ENCODE data around the gene GOLT1A.

Gene GOLT1A

DNA sequence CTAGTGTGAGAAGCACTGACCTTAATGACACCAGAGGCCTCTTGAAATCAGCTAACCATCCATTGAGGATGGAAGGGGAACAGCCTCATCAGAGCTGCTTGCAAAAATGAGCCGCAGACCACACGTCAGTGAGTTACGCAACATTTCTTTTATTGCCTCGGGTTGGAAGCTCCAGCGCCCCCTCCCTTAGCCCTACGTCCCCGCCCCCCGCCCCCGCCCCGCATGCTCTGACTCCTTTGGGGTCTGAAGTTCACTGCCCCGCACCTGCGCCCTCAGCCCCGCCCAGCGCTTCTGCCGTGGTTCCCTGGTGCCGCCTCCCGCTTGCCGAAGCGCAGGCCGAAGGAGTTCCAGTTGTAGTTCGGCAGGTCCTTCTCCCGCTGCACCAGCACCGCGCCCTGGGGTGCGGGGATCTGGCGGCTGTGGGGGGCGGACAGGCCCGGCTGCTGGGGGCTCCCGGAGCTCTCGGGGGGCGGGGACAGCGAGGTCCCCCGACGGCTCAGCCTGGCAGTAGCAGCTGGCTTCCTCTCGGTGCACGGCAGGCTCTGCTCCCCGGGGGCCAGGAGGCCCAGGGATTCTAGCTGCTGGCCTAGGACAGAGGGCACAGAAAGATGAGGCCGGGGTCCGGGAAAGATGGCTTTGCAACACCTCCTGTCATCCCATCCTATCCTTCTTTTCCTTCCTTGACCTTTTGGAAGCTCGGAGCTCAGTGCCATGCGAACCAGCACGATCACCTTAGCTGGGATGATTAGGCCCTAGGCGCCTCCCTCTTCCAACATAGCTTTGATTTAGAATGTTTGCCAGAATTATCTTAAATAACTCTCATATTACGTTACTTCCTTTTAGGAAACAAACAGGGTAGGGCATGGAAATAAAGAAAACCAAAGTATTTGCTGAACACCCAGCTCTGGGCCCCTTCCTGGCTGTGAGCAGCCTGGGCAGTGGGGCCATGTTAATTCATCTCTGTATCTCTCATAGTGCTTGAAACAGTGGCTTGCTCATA is 23.3 kb downstream of the GOLT1A start:
- no peak overlapping the region for H3K27ac ChIP-seq
- TF ChIP-seq ZFX (IDR thresholded peaks at IDR 0.05; ENCODE audit: borderline replicate concordance): no peak
- TF ChIP-seq, protein P1, sequence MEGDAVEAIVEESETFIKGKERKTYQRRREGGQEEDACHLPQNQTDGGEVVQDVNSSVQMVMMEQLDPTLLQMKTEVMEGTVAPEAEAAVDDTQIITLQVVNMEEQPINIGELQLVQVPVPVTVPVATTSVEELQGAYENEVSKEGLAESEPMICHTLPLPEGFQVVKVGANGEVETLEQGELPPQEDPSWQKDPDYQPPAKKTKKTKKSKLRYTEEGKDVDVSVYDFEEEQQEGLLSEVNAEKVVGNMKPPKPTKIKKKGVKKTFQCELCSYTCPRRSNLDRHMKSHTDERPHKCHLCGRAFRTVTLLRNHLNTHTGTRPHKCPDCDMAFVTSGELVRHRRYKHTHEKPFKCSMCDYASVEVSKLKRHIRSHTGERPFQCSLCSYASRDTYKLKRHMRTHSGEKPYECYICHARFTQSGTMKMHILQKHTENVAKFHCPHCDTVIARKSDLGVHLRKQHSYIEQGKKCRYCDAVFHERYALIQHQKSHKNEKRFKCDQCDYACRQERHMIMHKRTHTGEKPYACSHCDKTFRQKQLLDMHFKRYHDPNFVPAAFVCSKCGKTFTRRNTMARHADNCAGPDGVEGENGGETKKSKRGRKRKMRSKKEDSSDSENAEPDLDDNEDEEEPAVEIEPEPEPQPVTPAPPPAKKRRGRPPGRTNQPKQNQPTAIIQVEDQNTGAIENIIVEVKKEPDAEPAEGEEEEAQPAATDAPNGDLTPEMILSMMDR (IDR thresholded peaks at IDR 0.05): 0 out of 2 replicates have a peak, but pooled peaks have one; percentile 6

DNA sequence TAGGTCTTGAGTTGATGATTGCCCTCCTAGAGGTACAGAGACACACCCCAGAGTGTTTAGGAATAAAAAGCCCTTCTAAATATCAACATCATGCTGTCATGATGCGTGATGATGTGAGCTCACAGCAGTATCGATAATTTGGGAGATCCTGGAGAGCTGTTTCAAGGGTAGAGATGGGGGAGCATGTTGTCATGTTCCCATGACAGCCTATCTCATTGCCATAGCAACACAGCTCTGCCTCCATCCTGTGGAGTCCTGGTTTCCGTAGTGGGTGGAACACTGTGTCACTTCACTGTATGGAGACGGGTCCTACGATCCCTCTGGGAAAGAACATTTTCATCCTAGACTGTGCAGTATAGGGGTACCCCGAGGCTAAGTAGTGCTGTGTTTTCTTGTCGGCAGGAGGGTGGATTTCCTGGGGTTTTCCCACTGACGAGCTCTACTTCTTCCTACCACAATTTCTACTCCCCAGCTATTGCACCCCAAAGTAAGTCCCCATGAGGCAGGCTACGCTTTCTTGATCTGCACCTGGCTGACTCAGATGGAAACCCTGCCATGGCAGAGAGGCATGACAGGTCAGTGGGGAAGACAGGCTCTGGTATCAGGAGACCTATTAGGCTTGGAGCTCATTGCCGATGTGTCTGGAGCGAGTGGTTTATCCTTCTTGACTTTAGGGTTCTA is 24.7 kb downstream of the GOLT1A start:
- no peak overlapping the region for H3K27ac ChIP-seq
- no peak for TF ChIP-seq ZFX (IDR thresholded peaks at IDR 0.05; ENCODE audit: borderline replicate concordance)
- TF ChIP-seq, protein P1 (IDR thresholded peaks at IDR 0.05): no peak

DNA sequence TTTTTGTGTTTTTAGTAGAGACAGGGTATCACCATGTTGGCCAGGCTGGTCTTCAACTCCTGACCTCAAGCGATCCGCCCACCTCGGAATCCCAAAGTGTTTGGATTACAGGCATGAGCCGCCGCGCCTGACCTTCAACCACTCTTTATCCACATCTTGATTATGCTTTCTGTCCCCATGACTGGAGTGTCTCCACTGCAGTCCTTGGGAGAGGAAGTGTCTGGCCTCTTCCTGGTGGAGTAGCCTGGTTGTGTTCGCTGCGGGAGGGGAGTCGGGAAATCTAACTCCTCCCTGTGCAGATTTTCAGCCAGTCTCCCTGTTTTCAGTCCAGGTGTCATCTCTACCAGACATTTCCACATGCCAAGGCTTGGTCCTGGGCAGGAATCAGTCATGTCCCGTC is 27.2 kb downstream of the GOLT1A start:
- TF ChIP-seq, protein P1 (IDR thresholded peaks at IDR 0.05): no peak
- no peak for TF ChIP-seq ZFX (IDR thresholded peaks at IDR 0.05; ENCODE audit: borderline replicate concordance)
- no peak overlapping the region for H3K27ac ChIP-seq

DNA sequence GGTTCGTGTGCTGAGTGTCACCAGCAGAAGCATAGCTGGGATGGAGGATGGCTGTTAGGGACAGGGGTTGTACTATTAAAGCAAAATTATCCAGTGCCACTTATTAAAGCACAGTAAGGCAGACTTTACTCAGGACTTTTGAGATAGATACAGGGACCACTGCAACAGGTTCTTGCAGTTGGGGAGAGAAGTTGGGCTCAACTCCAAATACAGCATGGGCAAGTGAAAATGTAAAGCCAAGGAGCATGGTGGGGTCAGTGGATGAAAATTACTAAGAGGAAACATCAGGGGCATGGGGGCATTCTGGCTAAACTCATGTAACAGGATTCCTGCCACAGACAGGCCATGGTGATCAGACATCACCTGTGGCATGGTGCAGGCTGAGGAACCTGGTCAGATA is 32.7 kb downstream of the GOLT1A start:
- TF ChIP-seq ZFX (IDR thresholded peaks at IDR 0.05; ENCODE audit: borderline replicate concordance): no peak
- TF ChIP-seq, protein P1 (IDR thresholded peaks at IDR 0.05): no peak

DNA sequence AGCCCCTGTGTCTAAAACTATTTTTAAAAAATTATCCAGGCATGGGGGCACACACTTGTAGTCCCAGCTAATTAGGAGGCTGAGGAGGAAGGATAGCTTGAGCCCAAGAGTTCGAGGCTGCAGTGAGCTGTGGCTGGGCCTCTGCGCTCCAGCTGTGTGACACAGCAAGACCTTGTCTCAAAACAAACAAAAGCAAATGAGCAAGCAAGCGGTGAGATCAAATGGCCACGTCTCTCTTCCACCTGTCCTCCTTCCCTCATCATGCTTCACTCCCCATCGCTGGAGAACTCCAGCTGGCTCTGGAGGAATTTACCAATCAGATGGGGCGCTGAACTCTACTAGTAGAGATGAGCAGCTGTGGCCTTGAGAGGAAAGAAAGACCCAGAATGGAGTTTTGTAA is 33.7 kb downstream of the GOLT1A start:
- TF ChIP-seq, protein P1 (IDR thresholded peaks at IDR 0.05): no peak
- no peak for TF ChIP-seq ZFX (IDR thresholded peaks at IDR 0.05; ENCODE audit: borderline replicate concordance)
- H3K27ac ChIP-seq: no peak overlapping the region

More for the DNA sequence above, 32.7 kb downstream of the GOLT1A start:
- H3K27ac ChIP-seq: no peak overlapping the region

DNA sequence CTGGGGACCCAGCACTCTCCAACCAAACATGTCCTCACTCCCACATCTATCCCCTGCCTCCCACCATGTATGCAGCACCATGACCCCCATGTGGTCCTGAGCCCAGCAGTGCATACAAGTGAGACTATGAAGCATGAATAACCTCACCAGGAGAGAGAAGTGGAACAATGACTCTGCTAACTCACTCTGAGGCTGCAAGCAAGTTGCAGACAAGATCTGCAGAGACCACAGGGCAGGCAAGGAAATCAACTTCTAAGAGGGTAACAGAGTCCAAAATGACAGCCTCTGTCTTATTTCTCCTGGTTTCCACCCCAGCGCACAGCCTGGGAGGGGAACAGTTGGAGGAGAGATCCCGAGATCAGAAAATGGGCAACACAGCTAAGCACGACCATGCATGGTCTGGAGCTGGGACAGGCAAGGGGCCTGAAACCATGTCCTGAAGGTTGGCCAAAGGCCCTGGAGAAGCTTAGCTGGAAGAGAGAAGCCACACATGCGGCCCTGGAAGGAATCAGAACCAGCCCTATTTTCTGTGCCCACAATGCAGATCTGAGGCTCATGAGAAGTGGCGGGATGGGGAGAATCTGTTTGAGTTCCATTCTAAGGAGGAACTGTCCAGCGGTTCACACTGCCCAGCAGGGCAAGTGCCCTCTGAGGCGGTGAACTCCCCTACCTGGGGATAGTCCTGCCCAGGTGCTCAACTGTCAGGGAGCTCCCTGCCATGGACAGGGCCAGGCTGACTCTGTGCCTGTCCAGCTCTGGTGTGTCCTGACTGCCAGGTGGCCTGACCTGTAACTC is 35.1 kb downstream of the GOLT1A start:
- H3K27ac ChIP-seq: no peak overlapping the region
- TF ChIP-seq ZFX (IDR thresholded peaks at IDR 0.05; ENCODE audit: borderline replicate concordance): no peak
- TF ChIP-seq, protein P1 (IDR thresholded peaks at IDR 0.05): no peak

Data from 22Rv1 (cell line).